Fibroblast of mammary gland (primary cell): ENCODE results near the gene MYL6.

Experiments used
- DNase-seq: peaks from one replicate; pipeline ENCODE4 v3.0.0-alpha.2; 2010; ENCODE audit warnings: low read depth
- H3K4me3 ChIP-seq: 2 replicates; pipeline ENCODE4 v1.5.1; 2011; ENCODE audit warnings: low read depth, mild to moderate bottlenecking, low read length, moderate library complexity; ENCODE audit not compliant: control insufficient read depth
- CTCF ChIP-seq: conservative IDR thresholded peaks from 2 replicates; pipeline ENCODE4 v1.5.1; 2011; ENCODE audit warnings: low read depth, low read length, inconsistent platforms; ENCODE audit not compliant: control insufficient read depth, insufficient read depth

MYL6 gene

GRCh38 chr12:56124133-56124532 is 34.0 kb upstream of the MYL6 start:
- no peak overlapping the region for H3K4me3 ChIP-seq
- no peak for DNase-seq
- TF ChIP-seq CTCF = no peak

DNA sequence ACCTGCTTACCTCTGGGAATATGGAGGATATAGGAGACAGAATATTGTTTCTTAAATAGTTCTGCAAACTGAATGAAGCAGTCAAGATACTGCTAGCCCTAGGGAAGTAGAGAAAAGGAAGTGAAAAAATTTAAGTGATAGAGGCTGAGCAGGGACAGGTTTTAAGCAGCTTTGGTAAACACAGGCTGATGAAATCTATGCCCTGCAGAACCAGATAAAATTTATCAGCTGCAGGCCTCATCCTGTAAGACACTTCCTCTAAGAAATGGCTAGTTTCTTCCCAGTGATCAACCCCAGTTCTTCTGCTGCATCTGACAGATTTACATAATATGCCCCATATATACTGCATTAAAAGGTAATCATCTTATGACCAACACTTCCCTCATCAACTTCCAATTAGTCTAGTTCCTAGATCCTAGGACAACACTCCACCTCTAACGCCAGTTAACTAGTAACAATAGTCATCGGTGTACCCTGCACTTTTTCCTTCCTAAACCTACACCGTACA is 31.4 kb upstream of the MYL6 start:
- TF ChIP-seq CTCF = no peak
- no peak overlapping the region for H3K4me3 ChIP-seq
- DNase-seq = no peak

- TF ChIP-seq CTCF = no peak
- DNase-seq = no peak
- peak overlapping the region; percentile 46 for H3K4me3 ChIP-seq
Measured at GRCh38 chr12:56127485-56127887, 30.7 kb upstream of the MYL6 start.

- peak within 1 kb of the TSS; percentile 89 for H3K4me3 ChIP-seq
- DNase-seq = peak; percentile 99
- TF ChIP-seq CTCF = no peak
Measured at GRCh38 chr12:56127888-56128669, 30.1 kb upstream of the MYL6 start, which contains the start of gene ESYT1. ESYT1 (plus strand) TSS chr12:56128267; CDS start chr12:56128320, 53 bp downstream.

DNA sequence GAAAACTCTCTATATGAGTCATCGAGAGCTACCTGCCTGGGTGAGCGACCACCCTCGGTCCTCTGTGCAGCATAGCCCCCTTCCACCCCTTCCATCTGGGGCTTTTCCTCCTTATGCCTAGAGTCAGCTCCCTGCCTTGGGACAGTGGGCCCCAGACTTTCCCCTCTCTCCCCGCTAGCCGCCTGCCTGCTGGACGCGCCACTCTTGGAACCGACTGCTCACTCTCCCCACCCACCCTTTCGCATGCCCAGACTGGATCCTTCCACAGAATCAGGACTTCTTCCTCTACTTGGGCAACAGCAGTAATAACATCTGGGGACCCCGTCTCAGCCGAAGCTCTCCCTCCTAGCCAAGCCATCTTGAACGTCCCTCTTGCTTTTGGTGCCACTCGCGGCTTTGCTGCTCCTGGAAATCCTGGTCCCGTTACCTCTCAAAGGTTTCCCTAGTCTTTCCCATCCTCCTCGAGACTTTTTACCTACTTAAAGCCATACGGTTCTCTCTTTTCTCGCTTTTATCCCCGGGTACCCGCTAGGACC is 29.4 kb upstream of the MYL6 start:
- no peak for DNase-seq

More for the DNA sequence above, 29.4 kb upstream of the MYL6 start:
- no peak for TF ChIP-seq CTCF
- peak overlapping the region; percentile 89 for H3K4me3 ChIP-seq
